ENCODE measurements around the gene PRR20D.
"Not testable (repeated sequence)": the region's sequence is repeated elsewhere in the genome, so short reads cannot be mapped to it uniquely, and the experiment has no call there.

PRR20D gene

DNA sequence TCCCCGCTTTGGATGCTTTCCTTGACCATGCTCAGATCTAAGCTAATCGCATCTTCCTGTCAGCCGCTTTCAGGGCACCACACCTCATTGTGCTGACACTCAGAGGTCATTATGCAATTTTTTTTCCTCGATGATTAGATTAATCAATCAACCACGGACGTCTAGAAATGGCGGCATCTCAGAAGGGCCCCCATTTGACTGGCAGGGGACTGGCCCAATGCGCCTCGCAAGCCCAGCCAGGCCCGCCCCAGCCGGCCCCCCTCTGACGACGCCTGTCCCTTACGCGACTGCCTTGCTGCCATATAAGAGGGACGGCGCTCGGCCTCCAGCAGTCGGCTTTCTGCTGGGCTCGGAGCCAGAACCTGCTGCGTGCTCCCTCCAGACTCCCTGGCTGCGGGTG lies at the start of gene PRR20D:
Gene PRR20D, plus strand, starts transcription at position 301 of the 400 bp plus-strand sequence. CDS start 387 bp downstream, outside the sequence.
- DNase-seq, result not testable (repeated sequence)

DNA sequence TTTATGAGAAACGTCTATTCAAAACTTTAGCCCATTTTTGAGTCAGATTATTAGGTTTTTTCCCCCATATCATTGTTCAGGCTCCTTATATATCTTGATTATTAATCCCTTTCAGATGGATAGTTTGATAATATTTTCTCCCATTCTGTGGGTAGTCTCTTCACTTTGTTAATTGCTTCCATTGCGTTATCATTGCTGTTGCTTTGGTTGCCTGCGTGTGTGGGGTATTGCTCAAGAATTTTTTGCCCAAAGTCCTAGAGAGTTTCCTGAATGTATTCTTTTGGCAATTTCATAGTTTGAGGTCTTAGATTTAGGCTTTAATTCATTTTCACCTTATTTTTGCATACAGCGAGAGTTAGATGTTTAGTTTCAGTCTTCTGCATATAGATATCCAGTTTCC lies 45.5 kb upstream of the PRR20D start:
- DNase-seq, result no peak

DNA sequence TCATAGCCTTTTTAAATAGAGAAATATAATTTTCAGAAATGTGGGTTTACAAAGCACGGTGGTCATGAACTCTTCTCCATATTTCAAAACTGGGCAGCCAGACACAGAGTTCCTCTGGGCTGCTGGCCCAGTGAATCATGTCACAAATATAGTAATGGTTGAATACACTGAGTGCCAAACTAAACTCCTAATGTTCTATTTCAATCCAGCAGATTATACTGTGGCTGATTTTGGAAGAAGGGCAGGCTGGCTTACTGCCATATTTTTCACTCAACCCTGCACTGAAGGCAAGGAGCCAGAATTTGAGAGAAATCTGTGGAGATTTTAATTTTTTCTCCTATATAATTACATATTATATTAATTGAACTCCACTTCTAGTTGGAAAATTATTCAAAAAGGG lies 36.8 kb upstream of the PRR20D start:
- DNase-seq, result no peak

DNA sequence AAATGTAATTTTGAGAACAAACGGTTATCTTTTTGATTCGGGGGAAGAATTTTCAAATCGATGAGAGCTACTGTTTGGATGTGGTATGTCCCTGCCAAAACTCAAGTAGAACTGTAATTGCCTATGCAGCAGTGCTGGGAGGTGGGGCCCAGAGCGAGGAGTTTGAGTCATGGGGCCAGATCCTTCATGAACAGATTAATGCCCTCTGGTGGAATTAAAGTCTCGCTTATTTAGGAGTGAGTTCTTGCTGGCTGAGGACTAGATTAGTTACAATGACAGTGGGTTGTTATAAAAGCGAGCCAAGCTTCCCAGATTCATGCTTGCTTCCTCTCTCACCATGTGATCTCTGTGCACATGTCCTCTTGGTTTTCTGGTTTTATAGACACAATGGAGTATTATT lies 31.5 kb upstream of the PRR20D start:
- DNase-seq, result no peak

DNA sequence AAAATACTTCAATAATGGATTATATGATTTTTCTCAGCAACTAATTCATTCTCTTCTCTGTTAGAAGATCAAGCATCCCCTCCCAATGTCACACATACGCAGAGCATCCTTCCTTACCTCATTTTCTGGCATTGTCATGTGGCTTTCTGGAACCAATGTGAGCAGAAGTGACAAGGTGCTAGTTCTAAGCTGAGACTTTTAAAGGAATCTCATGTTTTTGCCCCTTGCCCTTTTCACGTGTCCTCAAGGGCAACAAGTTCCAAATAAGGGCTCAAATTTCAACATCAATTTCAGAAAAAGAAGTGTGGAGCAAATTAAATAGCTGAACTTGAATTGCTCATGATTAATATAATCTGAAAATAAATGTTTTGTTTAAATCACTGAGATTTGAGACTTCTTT lies 24.3 kb upstream of the PRR20D start:
- DNase-seq, result no peak

DNA sequence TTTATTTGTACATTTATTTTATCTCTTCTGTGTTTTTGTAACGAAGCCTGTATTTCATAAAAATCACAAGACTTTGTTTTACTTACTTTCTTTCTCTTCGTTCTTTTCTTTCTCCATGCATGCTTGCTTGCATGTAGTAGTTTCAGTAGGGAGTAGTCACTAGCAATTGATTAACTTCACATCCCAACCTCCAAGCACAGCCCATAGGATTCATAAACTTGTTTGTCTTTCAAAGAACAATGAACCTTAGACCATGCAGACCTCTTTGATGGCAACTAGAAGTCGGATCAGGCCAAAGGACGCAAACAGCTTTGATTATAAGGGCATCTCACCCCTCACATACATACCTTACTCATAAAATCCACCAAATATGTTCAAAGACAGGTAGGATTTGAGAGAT lies 22.8 kb upstream of the PRR20D start:
- DNase-seq, result no peak

DNA sequence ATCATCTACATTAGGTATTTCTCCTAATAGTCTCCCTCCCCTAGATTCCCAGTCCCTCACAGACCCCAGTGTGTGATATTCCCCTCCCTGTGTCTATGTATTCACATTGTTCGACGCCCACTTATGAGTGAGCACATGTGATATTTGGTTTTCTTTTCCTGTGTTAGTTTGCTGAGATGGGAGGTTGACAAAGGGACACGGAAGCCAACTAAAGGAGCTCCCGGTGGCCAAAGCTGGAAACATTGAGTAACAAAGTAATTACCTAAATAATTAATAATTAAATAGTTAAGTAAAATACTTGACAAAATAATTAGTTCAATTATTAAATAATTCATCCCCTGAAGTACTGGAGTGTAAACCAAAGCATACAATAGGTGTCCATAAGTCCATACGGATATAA lies 21.4 kb upstream of the PRR20D start:
- no peak for DNase-seq

DNA sequence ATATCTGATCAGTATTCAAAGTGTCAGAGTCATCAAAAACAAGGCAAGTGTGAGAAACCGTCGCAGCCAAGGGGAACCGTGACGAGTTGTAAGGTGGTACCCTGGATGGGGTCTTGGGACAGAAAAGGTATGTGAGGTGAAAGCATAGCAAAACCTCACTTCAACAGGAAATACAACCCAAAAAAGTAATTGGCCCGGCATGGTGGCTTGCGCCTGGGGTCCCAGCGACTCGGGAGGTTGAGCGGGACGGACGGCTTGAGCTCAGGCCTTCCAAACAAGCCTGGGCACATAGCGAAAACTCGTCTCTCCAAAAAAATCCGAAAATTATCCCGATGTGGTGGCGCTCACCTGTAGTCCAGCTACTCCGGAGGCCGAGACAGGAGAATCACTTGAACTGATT lies 20.7 kb upstream of the PRR20D start:
- not testable (repeated sequence) for DNase-seq

DNA sequence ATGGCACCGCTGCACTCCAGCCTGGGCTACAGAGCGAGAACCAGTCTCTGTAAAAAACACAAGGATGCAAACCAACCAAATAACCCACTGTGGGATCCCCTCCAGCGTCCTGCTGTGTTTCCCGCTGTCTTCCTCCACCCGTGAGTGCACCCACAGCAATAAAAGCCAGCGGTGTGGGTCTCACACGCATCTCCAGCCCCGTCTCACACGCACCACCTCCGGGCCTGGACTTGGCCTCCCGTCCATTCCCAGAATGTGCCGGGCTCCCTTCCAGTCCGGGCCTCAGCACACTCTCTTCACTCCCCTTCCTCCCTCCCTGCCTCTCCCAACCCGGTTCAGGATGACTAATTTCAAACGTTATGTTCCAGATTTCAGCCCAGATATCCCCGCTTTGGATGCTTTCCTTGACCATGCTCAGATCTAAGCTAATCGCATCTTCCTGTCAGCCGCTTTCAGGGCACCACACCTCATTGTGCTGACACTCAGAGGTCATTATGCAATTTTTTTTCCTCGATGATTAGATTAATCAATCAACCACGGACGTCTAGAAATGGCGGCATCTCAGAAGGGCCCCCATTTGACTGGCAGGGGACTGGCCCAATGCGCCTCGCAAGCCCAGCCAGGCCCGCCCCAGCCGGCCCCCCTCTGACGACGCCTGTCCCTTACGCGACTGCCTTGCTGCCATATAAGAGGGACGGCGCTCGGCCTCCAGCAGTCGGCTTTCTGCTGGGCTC lies 20.0 kb upstream of the PRR20D start, which contains the start of gene PRR20A:
Gene PRR20A, plus strand, starts transcription at position 684 of the 734 bp plus-strand sequence. CDS start 387 bp downstream, outside the sequence.
- DNase-seq, result not testable (repeated sequence)

DNA sequence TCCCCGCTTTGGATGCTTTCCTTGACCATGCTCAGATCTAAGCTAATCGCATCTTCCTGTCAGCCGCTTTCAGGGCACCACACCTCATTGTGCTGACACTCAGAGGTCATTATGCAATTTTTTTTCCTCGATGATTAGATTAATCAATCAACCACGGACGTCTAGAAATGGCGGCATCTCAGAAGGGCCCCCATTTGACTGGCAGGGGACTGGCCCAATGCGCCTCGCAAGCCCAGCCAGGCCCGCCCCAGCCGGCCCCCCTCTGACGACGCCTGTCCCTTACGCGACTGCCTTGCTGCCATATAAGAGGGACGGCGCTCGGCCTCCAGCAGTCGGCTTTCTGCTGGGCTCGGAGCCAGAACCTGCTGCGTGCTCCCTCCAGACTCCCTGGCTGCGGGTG lies 13.2 kb upstream of the PRR20D start, which contains the start of gene PRR20B:
Gene PRR20B, plus strand, starts transcription at position 301 of the 400 bp plus-strand sequence. CDS start 387 bp downstream, outside the sequence.
- not testable (repeated sequence) for DNase-seq

DNA sequence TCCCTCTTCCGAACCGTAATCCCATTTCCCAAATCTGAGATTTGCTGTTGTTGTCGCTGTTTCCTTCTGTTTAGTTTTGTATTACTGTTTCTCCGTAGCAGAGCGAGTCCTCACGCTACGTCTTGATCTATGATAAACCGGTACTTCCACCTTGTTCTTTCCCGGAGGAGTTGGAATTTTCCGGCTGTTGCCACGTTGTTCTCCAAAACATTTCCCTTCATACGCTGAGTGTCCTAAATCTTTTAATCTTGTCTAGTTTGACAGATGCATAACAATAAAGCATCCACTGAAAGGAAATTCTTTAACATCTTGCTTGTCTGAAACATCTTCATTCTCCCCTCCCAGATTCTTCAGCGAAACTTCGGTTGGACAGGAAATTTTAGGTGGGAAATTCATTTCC lies 12.3 kb upstream of the PRR20D start:
- DNase-seq, result not testable (repeated sequence)

DNA sequence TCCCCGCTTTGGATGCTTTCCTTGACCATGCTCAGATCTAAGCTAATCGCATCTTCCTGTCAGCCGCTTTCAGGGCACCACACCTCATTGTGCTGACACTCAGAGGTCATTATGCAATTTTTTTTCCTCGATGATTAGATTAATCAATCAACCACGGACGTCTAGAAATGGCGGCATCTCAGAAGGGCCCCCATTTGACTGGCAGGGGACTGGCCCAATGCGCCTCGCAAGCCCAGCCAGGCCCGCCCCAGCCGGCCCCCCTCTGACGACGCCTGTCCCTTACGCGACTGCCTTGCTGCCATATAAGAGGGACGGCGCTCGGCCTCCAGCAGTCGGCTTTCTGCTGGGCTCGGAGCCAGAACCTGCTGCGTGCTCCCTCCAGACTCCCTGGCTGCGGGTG lies 6.7 kb upstream of the PRR20D start, which contains the start of gene PRR20C:
Gene PRR20C, plus strand, starts transcription at position 301 of the 400 bp plus-strand sequence. CDS start 387 bp downstream, outside the sequence.
- DNase-seq, result not testable (repeated sequence)

DNA sequence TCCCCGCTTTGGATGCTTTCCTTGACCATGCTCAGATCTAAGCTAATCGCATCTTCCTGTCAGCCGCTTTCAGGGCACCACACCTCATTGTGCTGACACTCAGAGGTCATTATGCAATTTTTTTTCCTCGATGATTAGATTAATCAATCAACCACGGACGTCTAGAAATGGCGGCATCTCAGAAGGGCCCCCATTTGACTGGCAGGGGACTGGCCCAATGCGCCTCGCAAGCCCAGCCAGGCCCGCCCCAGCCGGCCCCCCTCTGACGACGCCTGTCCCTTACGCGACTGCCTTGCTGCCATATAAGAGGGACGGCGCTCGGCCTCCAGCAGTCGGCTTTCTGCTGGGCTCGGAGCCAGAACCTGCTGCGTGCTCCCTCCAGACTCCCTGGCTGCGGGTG lies 6.5 kb downstream of the PRR20D start, which contains the start of gene PRR20E:
Gene PRR20E, plus strand, starts transcription at position 301 of the 400 bp plus-strand sequence. CDS start 387 bp downstream, outside the sequence.
- not testable (repeated sequence) for DNase-seq

DNA sequence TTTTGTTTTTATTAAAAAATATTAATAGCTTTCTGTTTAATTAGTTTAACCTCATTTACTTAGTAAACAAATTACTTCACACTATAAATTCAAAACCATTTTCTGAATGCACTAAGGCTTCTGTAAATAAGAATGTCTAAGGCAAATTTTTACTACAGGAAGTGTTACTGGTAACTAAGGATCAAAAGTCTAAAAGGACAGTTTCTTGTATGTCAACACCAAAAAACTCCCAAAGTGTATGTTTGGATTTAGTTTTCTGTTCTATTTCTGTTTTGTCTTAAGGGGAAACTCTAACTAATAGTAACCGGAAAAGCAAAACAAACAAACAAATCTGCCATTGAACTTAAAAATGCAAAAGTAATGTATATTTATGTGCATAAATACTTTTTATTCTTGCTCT lies 31.2 kb downstream of the PRR20D start:
- DNase-seq, result no peak

DNA sequence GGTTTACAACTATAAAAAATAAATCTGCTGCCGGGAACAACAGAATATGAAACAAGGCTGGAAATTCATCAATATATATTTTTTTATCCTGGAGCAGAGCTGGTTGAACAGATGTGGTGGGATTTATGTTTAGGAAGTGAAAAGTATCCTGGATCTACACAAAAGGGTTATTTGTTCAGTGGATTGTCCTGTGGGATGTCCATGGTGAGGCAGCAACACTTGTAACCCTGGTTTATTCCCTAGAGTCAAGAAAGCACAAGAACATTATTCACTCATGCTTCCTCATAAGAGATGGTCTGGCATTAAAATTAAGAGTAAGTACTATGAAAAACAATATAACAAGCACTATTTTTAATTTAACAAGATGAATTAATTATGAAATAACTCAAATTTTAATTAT lies 52.6 kb downstream of the PRR20D start:
- no peak for DNase-seq
